Chondrocyte (in vitro differentiated cells): ENCODE data around the gene CTNNA2. TPM values are rescaled to one million over a fixed set of nuclear protein-coding genes. Genes with fewer than 3 reads are reported as not detected.

Experiments
- DNase-seq: peaks from one replicate; pipeline ENCODE4 v3.0.0; 2021; ENCODE audit warnings: mixed read lengths, low spot score
- H3K27ac Mint-ChIP-seq: one replicate; pipeline ENCODE4 v1.8.0; 2021; ENCODE audit warnings: mild to moderate bottlenecking, moderate library complexity, mixed read lengths; ENCODE audit not compliant: unreplicated experiment
- H3K27me3 Mint-ChIP-seq: 2 replicates; pipeline ENCODE4 v1.8.0; 2021; ENCODE audit warnings: low read depth, mixed read lengths
- H3K36me3 Mint-ChIP-seq: 2 replicates; pipeline ENCODE4 v1.8.0; 2021; ENCODE audit warnings: low read depth, mixed read lengths
- H3K4me1 Mint-ChIP-seq: 2 replicates; pipeline ENCODE4 v1.8.0; 2021; ENCODE audit warnings: low read depth, mild to moderate bottlenecking, mixed read lengths
- H3K4me3 Mint-ChIP-seq: one replicate; pipeline ENCODE4 v1.8.0; 2021; ENCODE audit warnings: mild to moderate bottlenecking, moderate library complexity, mixed read lengths; ENCODE audit not compliant: unreplicated experiment
- H3K9me3 Mint-ChIP-seq: 2 replicates; pipeline ENCODE4 v1.8.0; 2021; ENCODE audit warnings: low read depth, mixed read lengths
- total RNA-seq: library from RNA; stranded (reverse); gene quantifications from 3 replicates; pipeline ENCODE4 v1.2.1, GENCODE V29; 2021
- TF ChIP-seq, protein P1 (sequence below): fragments of 200-600 bp; sonication (generic); IDR thresholded peaks from 2 replicates; pipeline ENCODE4 v1.5.0; 2021; ENCODE audit warnings: antibody characterized with exemption, mild to moderate bottlenecking, moderate library complexity

The CTNNA2 gene
- total RNA-seq, 1 donor from 2014 or later, result not detected

DNA sequence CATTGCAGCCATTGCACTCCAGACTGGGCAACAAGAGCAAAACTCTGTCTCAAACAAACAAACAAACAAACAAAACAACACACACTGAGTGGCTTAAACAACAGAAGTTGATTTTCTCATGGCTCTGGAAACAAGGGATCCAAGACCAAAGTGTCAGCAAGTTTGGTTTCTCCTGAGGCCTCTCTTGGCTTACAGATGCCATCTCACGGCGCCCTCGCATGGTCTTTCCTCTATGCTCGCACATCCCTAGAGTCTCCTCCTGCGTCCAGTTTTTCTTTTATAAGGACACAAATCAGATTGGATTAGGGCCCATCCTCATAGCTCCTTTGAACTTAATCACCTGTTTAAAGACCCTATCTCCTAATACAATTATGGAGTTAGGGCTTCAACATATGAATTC is 925.1 kb downstream of the CTNNA2 start:
- no peaks in the 10 kb centered on the region for H3K9me3 Mint-ChIP-seq
- TF ChIP-seq, protein P1, sequence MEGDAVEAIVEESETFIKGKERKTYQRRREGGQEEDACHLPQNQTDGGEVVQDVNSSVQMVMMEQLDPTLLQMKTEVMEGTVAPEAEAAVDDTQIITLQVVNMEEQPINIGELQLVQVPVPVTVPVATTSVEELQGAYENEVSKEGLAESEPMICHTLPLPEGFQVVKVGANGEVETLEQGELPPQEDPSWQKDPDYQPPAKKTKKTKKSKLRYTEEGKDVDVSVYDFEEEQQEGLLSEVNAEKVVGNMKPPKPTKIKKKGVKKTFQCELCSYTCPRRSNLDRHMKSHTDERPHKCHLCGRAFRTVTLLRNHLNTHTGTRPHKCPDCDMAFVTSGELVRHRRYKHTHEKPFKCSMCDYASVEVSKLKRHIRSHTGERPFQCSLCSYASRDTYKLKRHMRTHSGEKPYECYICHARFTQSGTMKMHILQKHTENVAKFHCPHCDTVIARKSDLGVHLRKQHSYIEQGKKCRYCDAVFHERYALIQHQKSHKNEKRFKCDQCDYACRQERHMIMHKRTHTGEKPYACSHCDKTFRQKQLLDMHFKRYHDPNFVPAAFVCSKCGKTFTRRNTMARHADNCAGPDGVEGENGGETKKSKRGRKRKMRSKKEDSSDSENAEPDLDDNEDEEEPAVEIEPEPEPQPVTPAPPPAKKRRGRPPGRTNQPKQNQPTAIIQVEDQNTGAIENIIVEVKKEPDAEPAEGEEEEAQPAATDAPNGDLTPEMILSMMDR, result no peak
- H3K4me3 Mint-ChIP-seq, result no peak overlapping the region
- no peaks in the 10 kb centered on the region for H3K27me3 Mint-ChIP-seq
- no peaks in the 10 kb centered on the region for H3K4me1 Mint-ChIP-seq
- DNase-seq, result no peak
- H3K27ac Mint-ChIP-seq, result no peak overlapping the region
- no peaks in the 10 kb centered on the region for H3K36me3 Mint-ChIP-seq

DNA sequence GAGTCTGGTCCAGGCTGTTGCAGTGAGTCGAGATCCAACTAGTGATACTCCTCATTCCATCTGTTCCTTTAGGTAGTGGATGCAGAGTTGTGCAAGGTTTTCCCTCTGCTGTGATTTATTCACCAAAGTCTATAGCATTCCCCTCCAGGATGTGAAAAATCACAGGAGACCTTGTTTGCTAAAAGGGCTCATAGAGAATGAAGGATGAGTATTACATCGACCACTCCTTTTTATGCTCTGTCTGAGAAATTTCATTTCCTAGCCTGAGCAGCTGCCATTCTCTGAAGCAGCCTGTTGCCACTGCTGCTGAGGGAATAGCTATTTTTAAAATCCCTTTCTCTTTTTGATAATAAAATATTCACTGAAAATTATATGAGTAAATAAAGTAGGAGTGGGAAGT is 925.8 kb downstream of the CTNNA2 start:
- DNase-seq, result no peak
- no peaks in the 10 kb centered on the region for H3K27me3 Mint-ChIP-seq
- no peaks in the 10 kb centered on the region for H3K4me1 Mint-ChIP-seq
- no peak overlapping the region for H3K4me3 Mint-ChIP-seq
- no peak overlapping the region for H3K27ac Mint-ChIP-seq
- H3K9me3 Mint-ChIP-seq, result no peaks in the 10 kb centered on the region
- TF ChIP-seq, protein P1, result no peak
- H3K36me3 Mint-ChIP-seq, result no peaks in the 10 kb centered on the region

DNA sequence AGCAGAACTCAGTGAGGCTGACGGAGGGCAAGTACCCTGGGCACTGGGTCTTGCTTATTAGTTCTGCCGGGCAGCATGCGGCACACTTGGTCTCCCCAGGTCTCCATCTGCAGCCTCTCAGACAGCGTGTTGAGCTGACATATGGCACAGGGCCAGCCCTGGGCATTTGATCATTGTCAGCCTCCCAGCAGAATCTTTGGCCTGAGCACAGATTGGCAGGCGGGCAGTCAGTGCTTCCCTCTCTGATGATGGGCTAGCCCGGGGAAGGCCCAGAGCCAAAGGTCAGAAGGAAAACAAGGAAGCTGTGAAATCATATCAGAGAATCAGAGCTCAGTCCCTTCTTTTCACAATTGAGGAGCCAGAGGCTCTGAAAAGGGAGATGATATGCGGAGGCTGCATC is 941.8 kb downstream of the CTNNA2 start:
- Mint-ChIP-seq H3K36me3 (no peaks in the 10 kb centered on the region), H3K4me3 (no peak overlapping the region), H3K4me1 (no peaks in the 10 kb centered on the region), H3K27me3 (peaks cover 17% of the 10 kb centered on the region), H3K9me3 (peaks cover 6% of the 10 kb centered on the region), H3K27ac (no peak overlapping the region)
- no peak for DNase-seq
- TF ChIP-seq, protein P1, result no peak

DNA sequence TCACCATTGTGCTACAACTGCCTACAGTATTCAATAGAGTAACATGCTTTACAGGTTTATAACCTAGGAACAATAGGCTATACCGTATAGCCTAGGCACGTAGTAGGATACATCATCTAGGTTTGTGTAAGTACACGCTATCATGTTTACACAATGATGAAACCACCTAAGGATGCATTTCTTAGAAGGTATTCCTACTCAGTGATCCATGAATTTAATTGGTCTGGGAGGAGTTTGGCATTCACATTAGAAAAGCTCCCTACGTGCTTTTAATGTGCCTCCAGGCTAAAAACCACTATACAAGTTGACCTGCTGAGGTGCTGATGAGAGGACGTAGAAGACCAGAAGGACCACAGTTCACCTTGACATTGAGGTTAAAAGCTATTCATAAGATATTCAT is 946.2 kb downstream of the CTNNA2 start:
- H3K4me3 Mint-ChIP-seq, result no peak overlapping the region
- no peaks in the 10 kb centered on the region for H3K9me3 Mint-ChIP-seq
- no peak for DNase-seq
- TF ChIP-seq, protein P1, result no peak
- H3K27ac Mint-ChIP-seq, result no peak overlapping the region
- H3K27me3 Mint-ChIP-seq, result peaks cover 27% of the 10 kb centered on the region
- H3K4me1 Mint-ChIP-seq, result no peaks in the 10 kb centered on the region
- H3K36me3 Mint-ChIP-seq, result no peaks in the 10 kb centered on the region

DNA sequence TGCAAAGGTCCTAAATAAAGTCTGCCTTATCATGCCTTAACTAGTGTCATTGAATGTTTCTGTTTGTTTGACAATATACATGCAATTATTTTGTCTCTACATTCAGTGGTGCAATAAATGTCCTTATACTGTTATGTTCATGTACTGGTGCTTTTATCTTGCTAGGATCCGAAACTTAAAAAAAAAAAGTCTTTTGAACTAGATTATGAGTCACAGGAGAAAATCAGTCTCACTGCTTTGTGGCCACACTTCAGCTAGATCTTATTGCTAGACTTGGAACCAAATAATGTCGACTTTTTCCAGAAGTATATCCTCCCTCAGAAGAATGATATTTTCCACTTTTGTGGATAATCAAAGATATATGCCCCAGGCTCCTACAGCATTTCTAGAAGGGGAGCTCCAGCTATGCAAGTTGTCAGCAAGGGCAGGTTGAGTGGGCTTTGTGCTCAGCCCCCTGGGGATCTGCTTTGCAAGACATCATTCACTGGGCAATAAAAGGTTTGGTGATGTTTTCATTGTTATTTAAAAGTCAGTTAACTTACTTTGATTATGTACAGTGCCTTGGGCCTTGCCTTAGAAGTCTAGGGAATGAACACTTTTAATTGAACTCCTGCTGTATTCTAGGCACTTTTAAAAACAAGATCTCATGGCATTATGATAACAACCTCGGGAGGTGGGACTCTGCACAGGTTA is 948.8 kb downstream of the CTNNA2 start:
- H3K4me1 Mint-ChIP-seq, result no peaks in the 10 kb centered on the region
- H3K27me3 Mint-ChIP-seq, result peaks cover 21% of the 10 kb centered on the region
- H3K9me3 Mint-ChIP-seq, result no peaks in the 10 kb centered on the region
- TF ChIP-seq, protein P1, result no peak
- no peaks in the 10 kb centered on the region for H3K36me3 Mint-ChIP-seq
- H3K4me3 Mint-ChIP-seq, result no peak overlapping the region
- H3K27ac Mint-ChIP-seq, result no peak overlapping the region
- DNase-seq, result no peak
